ENCODE data around the gene SLC34A3. TPM values are rescaled to one million over a fixed set of nuclear protein-coding genes. Genes with fewer than 3 reads are reported as not detected.

SLC34A3 gene
- total and polyA plus RNA-seq, 2 donors (not counting 1 experiment from before 2014, with no cell fraction given): not detected

GRCh38 chr9:137200311-137201204, 30.1 kb upstream of the SLC34A3 start, which contains the start of gene TPRN:
Gene TPRN (minus strand): TSS chr9:137200741. CDS start chr9:137200711, 30 bp downstream.
- Histone ChIP-seq H3K27ac (ENCODE audit: low read length in 2 of 2) (peak within 1 kb of the TSS; percentile 78 to 89), H3K4me2 (replicated peaks; ENCODE audit: low read depth, low read length, poor library complexity, severe bottlenecking) (peak within 1 kb of the TSS; percentile 96), H3K9me3 (ENCODE audit: control extremely low read depth in 1 of 3, control insufficient read depth in 2 of 3, insufficient read depth in 1 of 3, low read length in 2 of 3) (no peaks in the 10 kb centered on the region), H4K20me1 (ENCODE audit: control insufficient read depth, insufficient read depth, low read length, poor library complexity, severe bottlenecking) (peaks cover 45% of the 10 kb centered on the region), H3K36me3 (replicated peaks in 1 of 2; ENCODE audit: control extremely low read depth in 1 of 2, control insufficient read depth in 1 of 2, extremely low read depth in 1 of 2, insufficient read depth in 2 of 2, low read length in 1 of 2) (peaks cover 0 to 5% of the 10 kb centered on the region in 2 experiments), H2AFZ (ENCODE audit: insufficient read depth, low read depth, low read length, poor library complexity, severe bottlenecking) (peak within 1 kb of the TSS; percentile 85), H3K27me3 (replicated peaks in 1 of 4; ENCODE audit: control extremely low read depth in 1 of 4, control insufficient read depth in 3 of 4, insufficient read depth in 4 of 4, low read length in 3 of 4) (peaks cover 0 to 6% (median 0%) of the 10 kb centered on the region in 4 experiments), H3K79me2 (ENCODE audit: control insufficient read depth, insufficient read depth, low read length) (peaks cover 79% of the 10 kb centered on the region), H3K4me3 (ENCODE audit: control extremely low read depth in 1 of 5, extremely low read depth in 1 of 5, insufficient read depth in 1 of 5, low read depth in 2 of 5, low read length in 4 of 5) (peak within 1 kb of the TSS; percentile 12 to 80 (median 75)), H3K4me1 (ENCODE audit: control insufficient read depth in 2 of 2, insufficient read depth in 2 of 2, low read length in 2 of 2) (peaks cover 31 to 41% of the 10 kb centered on the region in 2 donors), H3K9ac (ENCODE audit: low read length) (peak within 1 kb of the TSS; percentile 81)
- H3K4me1 Mint-ChIP-seq: peaks cover 29% of the 10 kb centered on the region
- DNase-seq: peak; percentile 99
- H3K9me3 Mint-ChIP-seq (ENCODE audit: insufficient read depth): no peaks in the 10 kb centered on the region
- peak within 1 kb of the TSS; percentile 90 for H3K27ac Mint-ChIP-seq
- no peaks in the 10 kb centered on the region for H3K27me3 Mint-ChIP-seq
- intact Hi-C loops (cut with micrococcal nuclease): loop anchor here (1.0 to 10.0 kb wide), 8 partner anchors 12 to 316 kb away; partner anchors contain the start of genes ANAPC2, NELFB, SAPCD2 and SSNA1
- ChIA-PET POLR2A (interaction anchor here (0.6 to 2.0 kb wide), 9 partner anchors 11 to 154 kb away, joined by 3 to 15 read pairs (median 5); partner anchors contain the start of gene TUBB4B), CTCF (interaction anchor here (0.7 to 3.3 kb wide), 6 partner anchors 12 to 394 kb away, joined by 3 to 13 read pairs (median 4); partner anchors contain the start of genes ANAPC2 and SSNA1)
- H3K4me3 Mint-ChIP-seq: peak within 1 kb of the TSS; percentile 88
- peak; percentile 95 for ATAC-seq (ENCODE audit: low read depth)
- under 1% methylated on average over 118 of the region's 118 CpGs for WGBS (ENCODE audit: insufficient coverage)
- TF ChIP-seq EZH2 (IDR thresholded peaks at IDR 0.05; ENCODE audit: borderline replicate concordance, insufficient read depth, low read depth, low read length, poor library complexity, severe bottlenecking): no peak
- TF ChIP-seq, protein P1, sequence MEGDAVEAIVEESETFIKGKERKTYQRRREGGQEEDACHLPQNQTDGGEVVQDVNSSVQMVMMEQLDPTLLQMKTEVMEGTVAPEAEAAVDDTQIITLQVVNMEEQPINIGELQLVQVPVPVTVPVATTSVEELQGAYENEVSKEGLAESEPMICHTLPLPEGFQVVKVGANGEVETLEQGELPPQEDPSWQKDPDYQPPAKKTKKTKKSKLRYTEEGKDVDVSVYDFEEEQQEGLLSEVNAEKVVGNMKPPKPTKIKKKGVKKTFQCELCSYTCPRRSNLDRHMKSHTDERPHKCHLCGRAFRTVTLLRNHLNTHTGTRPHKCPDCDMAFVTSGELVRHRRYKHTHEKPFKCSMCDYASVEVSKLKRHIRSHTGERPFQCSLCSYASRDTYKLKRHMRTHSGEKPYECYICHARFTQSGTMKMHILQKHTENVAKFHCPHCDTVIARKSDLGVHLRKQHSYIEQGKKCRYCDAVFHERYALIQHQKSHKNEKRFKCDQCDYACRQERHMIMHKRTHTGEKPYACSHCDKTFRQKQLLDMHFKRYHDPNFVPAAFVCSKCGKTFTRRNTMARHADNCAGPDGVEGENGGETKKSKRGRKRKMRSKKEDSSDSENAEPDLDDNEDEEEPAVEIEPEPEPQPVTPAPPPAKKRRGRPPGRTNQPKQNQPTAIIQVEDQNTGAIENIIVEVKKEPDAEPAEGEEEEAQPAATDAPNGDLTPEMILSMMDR (IDR thresholded peaks at IDR 0.05): no peak

All from B cell (primary cell).